OCI-LY1 (cell line): ENCODE measurements around the gene SARM1.

Experiments
- H2AFZ ChIP-seq: fragments of 200-600 bp; sonication (generic), shearing (Covaris generic); 2 replicates; pipeline ENCODE4 v1.6.0; 2014; ENCODE audit warnings: antibody characterized with exemption, mild to moderate bottlenecking, low read length
- H3F3A ChIP-seq: fragments of 200-600 bp; sonication (generic), shearing (Covaris generic); 2 replicates; pipeline ENCODE4 v1.6.0; 2014; ENCODE audit warnings: mild to moderate bottlenecking, antibody characterized with exemption, low read length, moderate library complexity; ENCODE audit not compliant: insufficient read depth
- H3K27ac ChIP-seq: fragments of 200-600 bp; sonication (generic); 2 replicates; pipeline ENCODE4 v1.5.1; 2014; ENCODE audit warnings: low read length, mixed run types, mild to moderate bottlenecking, low read depth; ENCODE audit not compliant: poor library complexity, severe bottlenecking
- H3K27me3 ChIP-seq: fragments of 200-600 bp; sonication (generic); 2 replicates; pipeline ENCODE4 v1.6.0; 2014; ENCODE audit warnings: antibody characterized with exemption, mild to moderate bottlenecking, low read length, moderate library complexity; ENCODE audit not compliant: insufficient read depth
- H3K36me3 ChIP-seq: fragments of 200-600 bp; sonication (generic); 2 replicates; pipeline ENCODE4 v1.6.1; 2014; ENCODE audit warnings: mild to moderate bottlenecking, antibody characterized with exemption, low read length, moderate library complexity, mixed read lengths; ENCODE audit not compliant: insufficient read depth
- H3K4me1 ChIP-seq: fragments of 200-600 bp; sonication (generic); 2 replicates; pipeline ENCODE4 v1.5.1; 2014; ENCODE audit warnings: mild to moderate bottlenecking, low read length, moderate library complexity; ENCODE audit not compliant: insufficient read depth, severe bottlenecking
- H3K4me2 ChIP-seq: fragments of 200-600 bp; sonication (generic), shearing (Covaris generic); 2 replicates; pipeline ENCODE4 v1.6.1; 2014; ENCODE audit warnings: low read length
- H3K4me3 ChIP-seq: fragments of 200-600 bp; sonication (generic); 2 replicates; pipeline ENCODE4 v1.5.1; 2014; ENCODE audit warnings: low read length, low read depth, mild to moderate bottlenecking, mixed read lengths; ENCODE audit not compliant: poor library complexity, severe bottlenecking
- H3K79me2 ChIP-seq: fragments of 200-600 bp; shearing (Covaris generic); 2 replicates; pipeline ENCODE4 v1.6.1; 2016; ENCODE audit warnings: mixed run types, low read length, mixed read lengths; ENCODE audit not compliant: insufficient read depth
- H3K9ac ChIP-seq: fragments of 200-600 bp; sonication (generic), shearing (Covaris generic); 2 replicates; pipeline ENCODE4 v1.6.1; 2014; ENCODE audit warnings: mild to moderate bottlenecking, low read length, mixed read lengths
- H3K9me2 ChIP-seq: fragments of 200-600 bp; sonication (generic), shearing (Covaris generic); 2 replicates; pipeline ENCODE4 v1.6.1; 2014; ENCODE audit warnings: low read depth, mild to moderate bottlenecking, low read length, mixed read lengths
- H3K9me3 ChIP-seq: fragments of 200-600 bp; shearing (Covaris generic); 2 replicates; pipeline ENCODE4 v1.6.1; 2014; ENCODE audit warnings: low read length, mixed read lengths
- H4K20me1 ChIP-seq: fragments of 200-600 bp; sonication (generic), shearing (Covaris generic); 2 replicates; pipeline ENCODE4 v1.6.0; 2016; ENCODE audit warnings: mild to moderate bottlenecking, low read length; ENCODE audit not compliant: insufficient read depth
- EZH2 ChIP-seq: fragments of 200-600 bp; sonication (generic), shearing (Covaris generic); IDR thresholded peaks from 2 replicates; pipeline ENCODE4 v1.8.0; 2017; ENCODE audit warnings: borderline replicate concordance, mixed run types, mild to moderate bottlenecking, antibody characterized with exemption, low read length, moderate library complexity, mixed read lengths
- TF ChIP-seq, protein P1 (sequence below): fragments of 200-600 bp; sonication (generic), shearing (Covaris generic); IDR thresholded peaks from 2 replicates; pipeline ENCODE4 v1.5.1; 2017; ENCODE audit warnings: mild to moderate bottlenecking, antibody characterized with exemption, low read length, moderate library complexity, mixed read lengths

SARM1 gene

DNA sequence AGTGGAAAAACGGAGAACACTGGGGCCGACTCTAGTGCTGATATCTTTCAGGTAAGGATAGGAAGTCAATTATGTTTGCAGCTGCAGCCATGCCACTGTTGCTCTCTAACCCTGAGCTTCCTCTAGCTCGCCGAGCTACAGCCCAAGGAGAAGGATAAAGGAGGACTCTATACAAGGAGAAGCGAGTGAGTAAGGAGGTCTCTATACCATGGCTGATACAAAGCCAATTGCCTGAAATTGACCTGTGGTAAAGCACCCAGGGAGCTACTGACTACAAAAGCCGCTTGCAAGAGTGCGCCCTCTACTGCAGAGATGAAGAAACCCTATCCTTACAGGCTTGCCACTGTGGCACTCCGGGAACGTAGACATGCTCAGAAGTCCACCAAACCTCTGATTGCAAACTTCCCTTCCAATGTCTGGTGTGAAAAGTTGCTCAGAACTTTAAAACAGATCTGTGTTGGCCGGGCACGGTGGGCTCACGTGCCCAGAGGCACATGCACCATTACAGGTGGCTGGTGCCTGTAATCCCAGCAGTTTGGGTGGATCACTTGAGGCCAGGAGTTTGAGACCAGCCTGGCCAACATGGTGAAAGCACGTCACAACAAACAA lies 45.3 kb downstream of the SARM1 start:
- Histone ChIP-seq H3K4me1 (no peaks in the 10 kb centered on the region), H3K27ac (no peak overlapping the region), H3F3A (no peaks in the 10 kb centered on the region), H3K9me3 (no peaks in the 10 kb centered on the region), H4K20me1 (no peaks in the 10 kb centered on the region), H3K9me2 (no peaks in the 10 kb centered on the region), H3K9ac (no peak overlapping the region), H3K36me3 (no peaks in the 10 kb centered on the region), H2AFZ (no peak overlapping the region), H3K27me3 (0 out of 2 replicates have a peak, but pooled peaks cover 7% of the 10 kb centered on the region), H3K79me2 (no peaks in the 10 kb centered on the region), H3K4me3 (no peak overlapping the region), H3K4me2 (no peak overlapping the region)
- TF ChIP-seq, protein P1, sequence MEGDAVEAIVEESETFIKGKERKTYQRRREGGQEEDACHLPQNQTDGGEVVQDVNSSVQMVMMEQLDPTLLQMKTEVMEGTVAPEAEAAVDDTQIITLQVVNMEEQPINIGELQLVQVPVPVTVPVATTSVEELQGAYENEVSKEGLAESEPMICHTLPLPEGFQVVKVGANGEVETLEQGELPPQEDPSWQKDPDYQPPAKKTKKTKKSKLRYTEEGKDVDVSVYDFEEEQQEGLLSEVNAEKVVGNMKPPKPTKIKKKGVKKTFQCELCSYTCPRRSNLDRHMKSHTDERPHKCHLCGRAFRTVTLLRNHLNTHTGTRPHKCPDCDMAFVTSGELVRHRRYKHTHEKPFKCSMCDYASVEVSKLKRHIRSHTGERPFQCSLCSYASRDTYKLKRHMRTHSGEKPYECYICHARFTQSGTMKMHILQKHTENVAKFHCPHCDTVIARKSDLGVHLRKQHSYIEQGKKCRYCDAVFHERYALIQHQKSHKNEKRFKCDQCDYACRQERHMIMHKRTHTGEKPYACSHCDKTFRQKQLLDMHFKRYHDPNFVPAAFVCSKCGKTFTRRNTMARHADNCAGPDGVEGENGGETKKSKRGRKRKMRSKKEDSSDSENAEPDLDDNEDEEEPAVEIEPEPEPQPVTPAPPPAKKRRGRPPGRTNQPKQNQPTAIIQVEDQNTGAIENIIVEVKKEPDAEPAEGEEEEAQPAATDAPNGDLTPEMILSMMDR = peak; percentile 86
- no peak for TF ChIP-seq EZH2

DNA sequence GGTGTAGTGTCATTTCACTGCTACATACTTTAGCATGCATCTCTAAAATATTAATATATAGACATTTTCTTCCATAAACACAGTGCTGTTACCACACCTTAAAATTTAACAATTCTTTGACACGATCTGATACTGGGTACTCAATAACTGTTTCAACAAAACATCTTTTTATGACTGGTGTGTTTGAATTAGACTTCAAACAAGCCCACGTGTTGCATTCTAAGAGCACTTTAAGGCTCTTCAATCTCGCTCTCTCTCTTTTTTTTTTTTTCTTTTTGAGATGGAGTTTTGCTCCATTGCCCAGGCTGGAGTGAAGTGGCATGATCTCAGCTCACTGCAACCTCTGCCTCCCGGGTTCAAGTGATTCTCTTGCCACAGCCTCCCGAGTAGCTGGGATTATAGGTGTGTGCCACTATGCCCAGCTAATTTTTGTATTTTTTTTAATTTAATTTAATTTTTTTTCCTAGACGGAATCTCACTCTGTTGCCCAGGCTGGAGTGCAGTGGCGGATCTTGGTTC lies 50.4 kb downstream of the SARM1 start:
- Histone ChIP-seq H3K36me3 (no peaks in the 10 kb centered on the region), H3K9ac (no peak overlapping the region), H3F3A (no peaks in the 10 kb centered on the region), H3K4me3 (no peak overlapping the region), H3K27ac (no peak overlapping the region), H3K4me2 (no peak overlapping the region), H3K79me2 (no peaks in the 10 kb centered on the region), H3K9me2 (no peaks in the 10 kb centered on the region), H3K4me1 (no peaks in the 10 kb centered on the region), H3K27me3 (no peaks in the 10 kb centered on the region), H4K20me1 (no peaks in the 10 kb centered on the region), H2AFZ (no peak overlapping the region), H3K9me3 (no peaks in the 10 kb centered on the region)
- no peak for TF ChIP-seq EZH2
- TF ChIP-seq, protein P1 = no peak

DNA sequence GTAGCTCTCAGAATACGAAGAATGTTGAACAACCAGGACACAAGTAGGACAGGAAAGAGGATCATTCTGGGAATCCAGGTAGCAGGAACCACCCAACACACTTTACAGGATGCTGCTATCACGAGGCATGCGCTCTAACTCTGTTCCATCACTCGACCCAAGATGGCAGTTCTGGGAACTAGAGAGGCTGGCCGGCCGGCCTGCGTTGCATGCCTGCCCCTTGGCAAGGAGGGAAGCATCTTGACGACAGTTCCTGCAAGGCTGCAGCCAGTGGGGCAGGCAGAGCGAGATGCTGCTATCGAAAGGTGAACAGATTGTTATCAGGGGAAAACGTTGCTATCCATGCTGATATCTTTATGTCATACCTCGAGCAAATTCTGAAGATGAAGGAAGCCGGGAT lies 53.7 kb downstream of the SARM1 start:
- Histone ChIP-seq H3K9me3 (no peaks in the 10 kb centered on the region), H3K36me3 (no peaks in the 10 kb centered on the region), H3K4me1 (no peaks in the 10 kb centered on the region), H3K9ac (no peak overlapping the region), H3K79me2 (no peaks in the 10 kb centered on the region), H3K27me3 (no peaks in the 10 kb centered on the region), H3K4me2 (no peak overlapping the region), H4K20me1 (no peaks in the 10 kb centered on the region), H2AFZ (no peak overlapping the region), H3F3A (no peaks in the 10 kb centered on the region), H3K4me3 (no peak overlapping the region), H3K27ac (no peak overlapping the region), H3K9me2 (no peaks in the 10 kb centered on the region)
- no peak for TF ChIP-seq EZH2
- TF ChIP-seq, protein P1 = no peak
